ENCODE data around the gene PACS2.

DNA sequence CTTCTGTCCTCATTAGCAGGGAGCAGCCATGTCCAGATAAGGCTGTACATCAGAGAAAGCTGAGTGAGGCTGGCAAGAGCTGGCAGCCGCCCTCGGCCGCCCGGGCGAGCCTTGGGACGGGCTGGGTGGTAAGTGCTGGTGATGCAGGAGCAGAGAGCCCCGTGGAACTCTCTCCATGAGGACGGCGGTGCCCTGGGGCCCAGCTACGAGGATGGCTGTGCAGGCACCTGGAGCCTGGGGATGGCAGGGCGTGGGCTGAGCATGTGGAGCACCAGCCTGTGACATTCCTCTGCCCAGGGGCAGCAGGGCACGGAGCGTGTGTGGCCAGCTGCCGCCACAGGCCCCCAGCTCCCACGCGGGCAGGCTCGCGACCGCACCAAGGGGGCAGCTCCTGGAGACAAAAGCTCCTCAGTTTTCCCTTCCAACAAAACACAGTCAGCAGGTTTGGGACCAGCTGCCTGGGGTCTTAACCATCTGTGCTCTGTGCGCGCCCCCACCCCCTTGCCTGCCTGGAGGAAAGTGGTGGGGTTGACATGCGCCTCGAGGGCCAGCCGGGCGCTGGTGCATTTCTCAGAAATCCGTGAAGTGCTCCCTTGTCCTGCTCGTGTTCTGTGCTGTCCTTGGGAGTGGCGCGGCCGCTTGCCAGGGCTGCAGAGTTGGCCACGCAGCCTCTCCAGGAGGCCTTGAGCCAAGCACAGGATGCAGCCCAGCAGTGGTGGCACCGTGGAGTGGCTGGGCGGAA, 21.4 kb downstream of the PACS2 start:
- TF ChIP-seq CBFB (CRISPR knock-in tag; IDR thresholded peaks at IDR 0.05; ENCODE audit: low read depth) (no peak), NFE2L1 (CRISPR knock-in tag; IDR thresholded peaks at IDR 0.05) (no peak), SP1 (CRISPR knock-in tag; conservative IDR thresholded peaks at IDR 0.05) (no peak), JUN (CRISPR knock-in tag; IDR thresholded peaks at IDR 0.05) (no peak), NR1H2 (CRISPR knock-in tag; IDR thresholded peaks at IDR 0.05) (no peak), GRHL2 (CRISPR knock-in tag; IDR thresholded peaks at IDR 0.05; ENCODE audit: insufficient replicate concordance, severe bottlenecking) (no peak), CREB1 (CRISPR knock-in tag; IDR thresholded peaks at IDR 0.05) (no peak)
- TF ChIP-seq, protein P1, sequence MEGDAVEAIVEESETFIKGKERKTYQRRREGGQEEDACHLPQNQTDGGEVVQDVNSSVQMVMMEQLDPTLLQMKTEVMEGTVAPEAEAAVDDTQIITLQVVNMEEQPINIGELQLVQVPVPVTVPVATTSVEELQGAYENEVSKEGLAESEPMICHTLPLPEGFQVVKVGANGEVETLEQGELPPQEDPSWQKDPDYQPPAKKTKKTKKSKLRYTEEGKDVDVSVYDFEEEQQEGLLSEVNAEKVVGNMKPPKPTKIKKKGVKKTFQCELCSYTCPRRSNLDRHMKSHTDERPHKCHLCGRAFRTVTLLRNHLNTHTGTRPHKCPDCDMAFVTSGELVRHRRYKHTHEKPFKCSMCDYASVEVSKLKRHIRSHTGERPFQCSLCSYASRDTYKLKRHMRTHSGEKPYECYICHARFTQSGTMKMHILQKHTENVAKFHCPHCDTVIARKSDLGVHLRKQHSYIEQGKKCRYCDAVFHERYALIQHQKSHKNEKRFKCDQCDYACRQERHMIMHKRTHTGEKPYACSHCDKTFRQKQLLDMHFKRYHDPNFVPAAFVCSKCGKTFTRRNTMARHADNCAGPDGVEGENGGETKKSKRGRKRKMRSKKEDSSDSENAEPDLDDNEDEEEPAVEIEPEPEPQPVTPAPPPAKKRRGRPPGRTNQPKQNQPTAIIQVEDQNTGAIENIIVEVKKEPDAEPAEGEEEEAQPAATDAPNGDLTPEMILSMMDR (IDR thresholded peaks at IDR 0.05): no peak
- TF ChIP-seq, protein P2, sequence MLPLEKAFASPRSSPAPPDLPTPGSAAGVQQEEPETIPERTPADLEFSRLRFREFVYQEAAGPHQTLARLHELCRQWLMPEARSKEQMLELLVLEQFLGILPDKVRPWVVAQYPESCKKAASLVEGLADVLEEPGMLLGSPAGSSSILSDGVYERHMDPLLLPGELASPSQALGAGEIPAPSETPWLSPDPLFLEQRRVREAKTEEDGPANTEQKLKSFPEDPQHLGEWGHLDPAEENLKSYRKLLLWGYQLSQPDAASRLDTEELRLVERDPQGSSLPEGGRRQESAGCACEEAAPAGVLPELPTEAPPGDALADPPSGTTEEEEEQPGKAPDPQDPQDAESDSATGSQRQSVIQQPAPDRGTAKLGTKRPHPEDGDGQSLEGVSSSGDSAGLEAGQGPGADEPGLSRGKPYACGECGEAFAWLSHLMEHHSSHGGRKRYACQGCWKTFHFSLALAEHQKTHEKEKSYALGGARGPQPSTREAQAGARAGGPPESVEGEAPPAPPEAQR (CRISPR knock-in tag; IDR thresholded peaks at IDR 0.05): no peak
- TF ChIP-seq, protein P3, sequence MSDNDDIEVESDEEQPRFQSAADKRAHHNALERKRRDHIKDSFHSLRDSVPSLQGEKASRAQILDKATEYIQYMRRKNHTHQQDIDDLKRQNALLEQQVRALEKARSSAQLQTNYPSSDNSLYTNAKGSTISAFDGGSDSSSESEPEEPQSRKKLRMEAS (CRISPR knock-in tag; IDR thresholded peaks at IDR 0.05): no peak
- TF ChIP-seq, protein P4, sequence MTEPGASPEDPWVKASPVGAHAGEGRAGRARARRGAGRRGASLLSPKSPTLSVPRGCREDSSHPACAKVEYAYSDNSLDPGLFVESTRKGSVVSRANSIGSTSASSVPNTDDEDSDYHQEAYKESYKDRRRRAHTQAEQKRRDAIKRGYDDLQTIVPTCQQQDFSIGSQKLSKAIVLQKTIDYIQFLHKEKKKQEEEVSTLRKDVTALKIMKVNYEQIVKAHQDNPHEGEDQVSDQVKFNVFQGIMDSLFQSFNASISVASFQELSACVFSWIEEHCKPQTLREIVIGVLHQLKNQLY (CRISPR knock-in tag; IDR thresholded peaks at IDR 0.05): no peak
- TF ChIP-seq, protein P5, sequence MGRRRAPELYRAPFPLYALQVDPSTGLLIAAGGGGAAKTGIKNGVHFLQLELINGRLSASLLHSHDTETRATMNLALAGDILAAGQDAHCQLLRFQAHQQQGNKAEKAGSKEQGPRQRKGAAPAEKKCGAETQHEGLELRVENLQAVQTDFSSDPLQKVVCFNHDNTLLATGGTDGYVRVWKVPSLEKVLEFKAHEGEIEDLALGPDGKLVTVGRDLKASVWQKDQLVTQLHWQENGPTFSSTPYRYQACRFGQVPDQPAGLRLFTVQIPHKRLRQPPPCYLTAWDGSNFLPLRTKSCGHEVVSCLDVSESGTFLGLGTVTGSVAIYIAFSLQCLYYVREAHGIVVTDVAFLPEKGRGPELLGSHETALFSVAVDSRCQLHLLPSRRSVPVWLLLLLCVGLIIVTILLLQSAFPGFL (CRISPR knock-in tag; IDR thresholded peaks at IDR 0.05; ENCODE audit: borderline replicate concordance): no peak
- TF ChIP-seq, protein P6, sequence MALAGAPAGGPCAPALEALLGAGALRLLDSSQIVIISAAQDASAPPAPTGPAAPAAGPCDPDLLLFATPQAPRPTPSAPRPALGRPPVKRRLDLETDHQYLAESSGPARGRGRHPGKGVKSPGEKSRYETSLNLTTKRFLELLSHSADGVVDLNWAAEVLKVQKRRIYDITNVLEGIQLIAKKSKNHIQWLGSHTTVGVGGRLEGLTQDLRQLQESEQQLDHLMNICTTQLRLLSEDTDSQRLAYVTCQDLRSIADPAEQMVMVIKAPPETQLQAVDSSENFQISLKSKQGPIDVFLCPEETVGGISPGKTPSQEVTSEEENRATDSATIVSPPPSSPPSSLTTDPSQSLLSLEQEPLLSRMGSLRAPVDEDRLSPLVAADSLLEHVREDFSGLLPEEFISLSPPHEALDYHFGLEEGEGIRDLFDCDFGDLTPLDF (CRISPR knock-in tag; IDR thresholded peaks at IDR 0.05): no peak
